ENCODE results near the gene SH2D3A. TPM values are rescaled to one million over a fixed set of nuclear protein-coding genes. Genes with fewer than 3 reads are reported as not detected.

SH2D3A gene
- total RNA-seq, 1 experiment from 2014 or later = 75.7 TPM

GRCh38 chr19:6754653-6755463, 12.4 kb downstream of the SH2D3A start (continued):
- TF ChIP-seq FOSL1 (IDR thresholded peaks at IDR 0.05; ENCODE audit: low read depth) = no peak
- TF ChIP-seq, protein P1, sequence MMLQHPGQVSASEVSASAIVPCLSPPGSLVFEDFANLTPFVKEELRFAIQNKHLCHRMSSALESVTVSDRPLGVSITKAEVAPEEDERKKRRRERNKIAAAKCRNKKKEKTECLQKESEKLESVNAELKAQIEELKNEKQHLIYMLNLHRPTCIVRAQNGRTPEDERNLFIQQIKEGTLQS (IDR thresholded peaks at IDR 0.05) = no peak
- no peak for TF ChIP-seq POLR2A (IDR thresholded peaks at IDR 0.05; ENCODE audit: borderline replicate concordance, extremely low read depth, insufficient read depth, insufficient read length)
- TF ChIP-seq ELF1 (IDR thresholded peaks at IDR 0.05; ENCODE audit: borderline replicate concordance, low read depth) = no peak

DNA sequence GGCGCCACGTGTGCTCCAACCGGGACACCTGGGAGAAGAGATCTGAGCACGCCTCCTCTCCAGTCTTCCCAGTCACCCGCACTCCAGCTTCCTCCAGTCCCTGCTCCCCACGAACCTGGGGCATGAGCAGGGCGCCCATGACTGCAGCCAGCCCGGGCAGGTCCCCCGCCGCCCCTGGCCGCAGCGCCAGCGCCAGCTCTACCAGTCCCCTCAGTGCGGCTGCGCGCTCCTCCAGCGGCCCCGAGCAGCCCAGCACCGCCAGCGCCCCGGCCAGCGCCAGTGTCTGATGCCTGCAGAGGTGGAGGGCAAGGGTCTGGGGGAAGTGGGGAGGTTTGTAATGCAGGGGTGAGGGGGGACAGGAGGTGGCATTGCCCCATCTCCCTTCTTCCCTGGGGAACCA, 13.1 kb downstream of the SH2D3A start:
- Histone ChIP-seq H3K36me3 (ENCODE audit: control insufficient read depth in 1 of 2, insufficient read depth in 2 of 2, low read length in 2 of 2) (peaks cover 14 to 37% of the 10 kb centered on the region in 2 experiments; a peak in 3 of 4 replicates), H3K9me2 (ENCODE audit: insufficient read depth) (no peaks in the 10 kb centered on the region), H2AFZ (ENCODE audit: low read depth, low read length, poor library complexity, severe bottlenecking) (no peak overlapping the region), H4K20me1 (ENCODE audit: insufficient read depth) (no peaks in the 10 kb centered on the region; the same call in 1 of the 2 replicates), H3K4me1 (ENCODE audit: control insufficient read depth in 1 of 2, insufficient read depth in 2 of 2, low read length in 2 of 2) (peaks cover 13 to 31% of the 10 kb centered on the region in 2 experiments; a peak in 3 of 4 replicates), H3K27me3 (ENCODE audit: insufficient read depth, low read length) (no peaks in the 10 kb centered on the region), H3K9ac (ENCODE audit: low read length) (no peak overlapping the region), H3K27ac (ENCODE audit: low read depth, low read length) (peak overlapping the region; percentile 88), H3K4me2 (ENCODE audit: low read length) (peak overlapping the region; percentile 77), H3K79me2 (ENCODE audit: insufficient read depth, low read length) (peaks cover 2% of the 10 kb centered on the region; the same call in 1 of the 2 replicates), H3K4me3 (replicated peaks in 1 of 2; ENCODE audit: low read depth in 1 of 2, low read length in 2 of 2) (no peak overlapping the region), H3K9me3 (ENCODE audit: control insufficient read depth in 1 of 2, insufficient read depth in 1 of 2, low read depth in 1 of 2, low read length in 2 of 2) (no peaks in the 10 kb centered on the region)
- ChIA-PET POLR2A (interaction anchor here (1.7 to 2.0 kb wide), 2 partner anchors 12 to 17 kb away, joined by 6 to 10 read pairs; partner anchors contain the start of genes GPR108 and SH2D3A), CTCF (no interaction called here), RAD21 (ENCODE audit: low non-redundant PET in 1 of 2, low total read pairs in 2 of 2, uncharacterized antibody in 2 of 2, unreplicated experiment in 2 of 2) (no interaction called here)
- TF ChIP-seq EGR1 (IDR thresholded peaks at IDR 0.05; ENCODE audit: low read depth) (no peak), FOSL1 (IDR thresholded peaks at IDR 0.05; ENCODE audit: low read depth) (no peak), MAX (IDR thresholded peaks at IDR 0.05) (no peak), CBX3 (IDR thresholded peaks at IDR 0.05; ENCODE audit: low read depth) (no peak), ZNF274 (IDR thresholded peaks at IDR 0.05; ENCODE audit: low read depth, low read length) (no peak), CEBPB (IDR thresholded peaks at IDR 0.05; ENCODE audit: low read depth) (no peak)
- intact Hi-C loops (cut with micrococcal nuclease) = loop anchor here (5.0 kb wide), 1 partner anchor 237 kb away; no protein-coding TSS in a partner anchor
- BruUV-seq (replicated peaks) = no TSS peak
- no peak for DNase-seq (ENCODE audit: low read depth, low spot score)
- ATAC-seq = no peak

Data from HCT116 (cell line).